Measurements from ENCODE around the gene NEK6. TPM values are rescaled to one million over a fixed set of nuclear protein-coding genes. Genes with fewer than 3 reads are reported as not detected.
A peak's percentile ranks its signal among the peaks of the same experiment; 100 is the strongest.

NEK6 gene
- total RNA-seq, 6 donors from 2014 or later: 33.8 to 144 (median 59.7) TPM

DNA sequence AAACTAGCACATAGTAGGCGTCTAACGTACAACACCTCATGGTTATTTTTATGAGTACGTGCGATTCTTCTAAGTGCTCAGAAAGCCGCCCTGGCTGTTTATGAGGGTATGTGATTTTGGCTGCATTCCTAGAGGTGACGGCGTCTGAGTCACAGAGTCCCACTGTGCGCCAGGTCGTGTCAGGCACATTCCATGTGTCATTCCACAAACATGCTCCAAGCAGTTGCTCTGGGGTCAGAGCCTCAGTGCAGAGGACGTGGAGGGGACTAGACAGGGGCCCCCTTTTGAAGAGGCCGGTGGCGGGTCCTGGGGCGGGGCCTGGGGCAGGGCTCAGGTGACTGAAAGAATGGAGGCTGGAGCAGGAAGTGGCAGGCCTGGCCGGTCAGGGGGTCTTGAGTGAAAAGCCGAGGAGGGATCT lies 51.9 kb downstream of the NEK6 start:
- WGBS, 2 donors: 85 to 90% methylated on average over 15 of the region's 15 CpGs

DNA sequence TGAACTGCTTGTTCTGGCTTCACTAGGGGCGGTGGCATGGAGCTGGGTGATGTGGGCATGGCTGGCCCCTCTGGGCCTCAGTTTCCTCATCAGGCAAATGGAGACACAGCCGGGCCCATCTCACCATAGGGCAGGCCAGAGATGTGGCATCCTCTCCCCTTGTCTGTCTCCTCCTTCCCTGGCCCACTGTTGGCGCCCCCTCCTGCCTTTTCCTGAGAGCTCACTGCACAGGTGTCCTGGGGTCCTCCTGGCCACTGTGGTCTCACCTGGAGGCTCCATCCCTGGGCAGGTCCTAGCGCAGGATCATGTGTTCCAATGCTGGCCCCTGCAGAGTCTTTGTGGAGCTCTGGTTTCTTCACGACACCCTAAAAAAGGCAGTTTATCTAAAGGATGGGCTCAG lies 53.5 kb downstream of the NEK6 start:
- H3K9me3 ChIP-seq: no peaks in the 10 kb centered on the region
- DNase-seq (no peak), ATAC-seq (ENCODE audit: low FRiP score in 2 of 2) (no peak)
- H3K4me1 ChIP-seq: peaks cover 0 to 3% (median 0%) of the 10 kb centered on the region in 4 donors
- TF ChIP-seq, protein P1, sequence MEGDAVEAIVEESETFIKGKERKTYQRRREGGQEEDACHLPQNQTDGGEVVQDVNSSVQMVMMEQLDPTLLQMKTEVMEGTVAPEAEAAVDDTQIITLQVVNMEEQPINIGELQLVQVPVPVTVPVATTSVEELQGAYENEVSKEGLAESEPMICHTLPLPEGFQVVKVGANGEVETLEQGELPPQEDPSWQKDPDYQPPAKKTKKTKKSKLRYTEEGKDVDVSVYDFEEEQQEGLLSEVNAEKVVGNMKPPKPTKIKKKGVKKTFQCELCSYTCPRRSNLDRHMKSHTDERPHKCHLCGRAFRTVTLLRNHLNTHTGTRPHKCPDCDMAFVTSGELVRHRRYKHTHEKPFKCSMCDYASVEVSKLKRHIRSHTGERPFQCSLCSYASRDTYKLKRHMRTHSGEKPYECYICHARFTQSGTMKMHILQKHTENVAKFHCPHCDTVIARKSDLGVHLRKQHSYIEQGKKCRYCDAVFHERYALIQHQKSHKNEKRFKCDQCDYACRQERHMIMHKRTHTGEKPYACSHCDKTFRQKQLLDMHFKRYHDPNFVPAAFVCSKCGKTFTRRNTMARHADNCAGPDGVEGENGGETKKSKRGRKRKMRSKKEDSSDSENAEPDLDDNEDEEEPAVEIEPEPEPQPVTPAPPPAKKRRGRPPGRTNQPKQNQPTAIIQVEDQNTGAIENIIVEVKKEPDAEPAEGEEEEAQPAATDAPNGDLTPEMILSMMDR (IDR thresholded peaks at IDR 0.05): no peak
- no peak for TF ChIP-seq POLR2AphosphoS5 (IDR thresholded peaks at IDR 0.05)
- WGBS, 2 donors: 94% methylated on average over 4 to 5 of the region's 5 CpGs
- H3K27me3 ChIP-seq: no peaks in the 10 kb centered on the region
- no peak overlapping the region for H3K27ac ChIP-seq
- no peak overlapping the region for H3K4me3 ChIP-seq
- H3K36me3 ChIP-seq: peaks cover 3 to 64% (median 55%) of the 10 kb centered on the region in 4 donors

More for the DNA sequence above, 51.9 kb downstream of the NEK6 start:
- H3K9me3 ChIP-seq: no peaks in the 10 kb centered on the region
- no peaks in the 10 kb centered on the region for H3K27me3 ChIP-seq
- H3K27ac ChIP-seq: peak overlapping the region in 1 of 4 donors; percentile 42
- DNase-seq (peak in 1 of 2 donors; percentile 75), ATAC-seq (ENCODE audit: low FRiP score in 2 of 2) (peak; percentile 23 to 65)
- TF ChIP-seq, protein P1 (IDR thresholded peaks at IDR 0.05): no peak
- TF ChIP-seq EP300 (IDR thresholded peaks at IDR 0.05) (no peak), POLR2A (IDR thresholded peaks at IDR 0.05) (no peak), POLR2AphosphoS5 (IDR thresholded peaks at IDR 0.05) (no peak)
- peaks cover 3 to 48% (median 39%) of the 10 kb centered on the region in 4 donors for H3K36me3 ChIP-seq
- H3K4me3 ChIP-seq: no peak overlapping the region
- peaks cover 0 to 6% (median 0%) of the 10 kb centered on the region in 4 donors for H3K4me1 ChIP-seq

DNA sequence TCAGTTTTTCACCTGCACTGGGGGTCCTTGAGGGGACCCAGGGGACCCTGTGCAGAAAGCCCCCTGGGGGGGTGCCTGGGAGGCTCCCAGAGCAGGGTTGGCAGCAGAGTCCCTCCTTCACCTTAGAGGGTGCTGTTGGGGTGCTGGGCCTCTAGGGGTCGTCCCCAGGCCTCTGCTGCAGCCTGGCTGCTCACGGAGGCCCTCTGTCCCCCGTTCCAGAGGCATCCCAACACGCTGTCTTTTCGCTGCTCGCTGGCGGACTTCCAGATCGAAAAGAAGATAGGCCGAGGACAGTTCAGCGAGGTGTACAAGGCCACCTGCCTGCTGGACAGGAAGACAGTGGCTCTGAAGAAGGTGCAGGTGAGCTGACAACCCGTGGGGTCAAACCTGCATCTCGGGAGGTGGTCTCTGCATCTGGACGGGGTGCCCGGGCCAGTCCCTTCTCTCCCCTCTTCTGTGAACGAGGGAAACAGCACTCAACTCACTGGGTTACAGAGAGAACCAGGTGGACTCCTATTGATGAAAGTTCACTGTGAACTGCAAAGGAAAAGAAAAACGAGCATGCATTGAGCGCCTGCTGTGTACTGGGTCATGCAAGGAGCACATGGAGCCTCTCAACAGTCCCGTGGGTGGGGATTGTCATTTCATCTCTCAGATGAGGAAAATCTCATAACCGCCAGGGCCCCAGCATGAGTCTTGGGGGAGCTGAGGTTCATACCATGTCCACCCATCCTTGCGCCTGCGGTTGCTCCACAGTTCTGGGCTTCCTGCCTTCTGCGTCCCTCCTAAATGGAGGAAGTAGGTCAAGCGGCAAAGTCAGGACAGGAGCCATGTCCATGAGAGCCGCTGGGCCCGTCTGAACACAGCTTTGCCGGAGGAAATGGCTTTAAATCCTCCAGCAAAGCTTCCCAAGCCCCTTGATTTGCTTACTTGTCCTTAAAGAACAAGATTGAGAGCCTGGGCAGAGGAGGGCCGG lies 54.8 kb downstream of the NEK6 start:
- no peak for ATAC-seq (ENCODE audit: low FRiP score in 2 of 2)
- Histone ChIP-seq H3K27me3 (no peaks in the 10 kb centered on the region), H3K27ac (no peak overlapping the region), H3K4me3 (no peak overlapping the region), H3K9me3 (no peaks in the 10 kb centered on the region), H3K36me3 (peaks cover 3 to 74% (median 62%) of the 10 kb centered on the region in 4 donors), H3K4me1 (no peaks in the 10 kb centered on the region)
- peak in 1 of 2 donors; percentile 43 for DNase-seq
- 83 to 87% methylated on average over 24 to 27 of the region's 27 CpGs for WGBS, 2 donors
- no peak for TF ChIP-seq EP300 (IDR thresholded peaks at IDR 0.05)
- TF ChIP-seq, protein P1 (IDR thresholded peaks at IDR 0.05): no peak
- no peak for TF ChIP-seq POLR2A (IDR thresholded peaks at IDR 0.05)
- no peak for TF ChIP-seq POLR2AphosphoS5 (IDR thresholded peaks at IDR 0.05)

DNA sequence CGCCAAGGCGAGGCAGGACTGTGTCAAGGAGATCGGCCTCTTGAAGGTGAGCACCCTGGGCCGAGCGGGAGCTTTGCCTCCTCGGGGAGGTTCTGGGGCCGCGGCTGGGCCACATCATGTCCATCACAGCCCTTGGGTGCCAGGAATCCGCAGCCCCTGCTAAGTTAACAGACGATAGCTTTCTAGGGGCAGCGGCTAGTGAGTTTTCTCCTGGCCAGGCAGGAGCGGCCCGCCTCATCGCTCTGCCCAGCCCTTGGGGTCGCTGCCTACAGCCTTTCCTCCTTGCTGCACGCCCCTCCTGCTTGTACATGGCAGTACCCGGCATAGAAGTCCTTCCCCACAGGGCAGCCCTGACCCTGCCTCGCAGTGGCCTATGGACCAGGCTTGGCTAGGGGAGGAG lies 56.2 kb downstream of the NEK6 start:
- Histone ChIP-seq H3K27ac (no peak overlapping the region), H3K4me1 (no peaks in the 10 kb centered on the region), H3K4me3 (no peak overlapping the region), H3K36me3 (peaks cover 3 to 69% (median 56%) of the 10 kb centered on the region in 4 donors), H3K27me3 (no peaks in the 10 kb centered on the region), H3K9me3 (no peaks in the 10 kb centered on the region)
- TF ChIP-seq POLR2AphosphoS5 (IDR thresholded peaks at IDR 0.05) (no peak), EP300 (IDR thresholded peaks at IDR 0.05) (no peak), POLR2A (IDR thresholded peaks at IDR 0.05) (no peak)
- TF ChIP-seq, protein P1 (IDR thresholded peaks at IDR 0.05): no peak
- WGBS, 2 donors: 92 to 97% methylated on average over 16 to 18 of the region's 18 CpGs
- ATAC-seq (ENCODE audit: low FRiP score in 2 of 2) (no peak), DNase-seq (peak in 1 of 2 donors; percentile 46)

Data from upper lobe of left lung (tissue), 6 donors.